ENCODE results near the gene CITED2. TPM values are rescaled to one million over a fixed set of nuclear protein-coding genes. Genes with fewer than 3 reads are reported as not detected.

CITED2 gene
- total RNA-seq, 1 experiment from 2014 or later = 110 TPM

- Histone ChIP-seq H3K4me1 (ENCODE audit: insufficient read depth, low read length) (no peaks in the 10 kb centered on the region), H2BK20ac (ENCODE audit: low read depth, low read length, poor library complexity, severe bottlenecking) (no peak overlapping the region), H2AK5ac (ENCODE audit: insufficient read length, low read length) (no peak overlapping the region), H3K56ac (ENCODE audit: insufficient read length, low read depth, low read length) (no peak overlapping the region), H3K27ac (ENCODE audit: insufficient read length, low read depth, low read length) (no peak overlapping the region), H3K9me3 (ENCODE audit: control insufficient read depth, low read depth, low read length) (no peaks in the 10 kb centered on the region), H3K18ac (ENCODE audit: insufficient read length, low read depth, low read length) (no peak overlapping the region), H3K27me3 (ENCODE audit: insufficient read depth, low read length) (no peaks in the 10 kb centered on the region), H3K79me1 (ENCODE audit: insufficient read depth, low read depth, low read length, poor library complexity, severe bottlenecking) (no peaks in the 10 kb centered on the region), H4K5ac (ENCODE audit: insufficient read length, low read depth, low read length) (no peak overlapping the region), H2BK120ac (ENCODE audit: low read depth, low read length, poor library complexity, severe bottlenecking) (no peak overlapping the region), H4K8ac (replicated peaks; ENCODE audit: insufficient read length, low read depth, low read length) (no peak overlapping the region), H2BK5ac (ENCODE audit: insufficient read length, low read length) (no peak overlapping the region), H3K4me2 (ENCODE audit: insufficient read depth, insufficient read length, low read length) (no peak overlapping the region), H3T11ph (ENCODE audit: low read length) (no peak overlapping the region), H3K14ac (ENCODE audit: insufficient read depth, low read length) (no peak overlapping the region), H3K79me2 (ENCODE audit: insufficient read depth, low read length) (no peaks in the 10 kb centered on the region), H3K23ac (ENCODE audit: insufficient read length, low read depth, low read length) (no peak overlapping the region), H4K91ac (ENCODE audit: insufficient read length, low read depth, low read length) (no peak overlapping the region), H2AFZ (ENCODE audit: low read length) (no peak overlapping the region), H3K4ac (ENCODE audit: low read depth, low read length) (no peak overlapping the region), H3K9ac (ENCODE audit: extremely low read depth, insufficient read length, low read length) (no peak overlapping the region), H4K20me1 (ENCODE audit: control insufficient read depth, insufficient read depth, insufficient read length) (no peaks in the 10 kb centered on the region), H2BK15ac (ENCODE audit: low read depth, low read length) (no peak overlapping the region), H2BK12ac (ENCODE audit: insufficient read length, low read depth, low read length) (no peak overlapping the region), H3K23me2 (ENCODE audit: insufficient read length, low read depth, low read length, poor library complexity, severe bottlenecking) (no peaks in the 10 kb centered on the region)
- H3K4me1 Mint-ChIP-seq = peaks cover 16 to 18% of the 10 kb centered on the region in 2 experiments
- peaks cover 0 to 10% (median 0%) of the 10 kb centered on the region in 3 experiments; a peak in 2 of 7 replicates for H3K36me3 Mint-ChIP-seq (ENCODE audit: insufficient read depth in 1 of 3, low read depth in 3 of 3)
- H3K4me3 Mint-ChIP-seq = no peak overlapping the region
- H3K9me3 Mint-ChIP-seq = no peaks in the 10 kb centered on the region; a peak in 1 of 5 replicates
- DNase-seq = no peak
- no peak overlapping the region for H3K27ac Mint-ChIP-seq
- no peaks in the 10 kb centered on the region for H3K27me3 Mint-ChIP-seq (ENCODE audit: low read depth)
- WGBS (ENCODE audit: extremely low coverage, insufficient read length, low lambda C conversion rate) = no CpG with 5 or more reads among the region's 9 CpGs
- no peak for TF ChIP-seq CTCF (conservative IDR thresholded peaks at IDR 0.05)
Measured at GRCh38 chr6:139338795-139339194, 35.7 kb downstream of the CITED2 start.
